NOMO-1 (cell line): ENCODE results near the gene OXLD1.

Experiments used
- DNase-seq, 2 experiments: peaks; one replicate each; lab custom pipeline; 2025; ENCODE audit not compliant: unreplicated experiment in 2 of 2; lab: John Stamatoyannopoulos, UW

The OXLD1 gene

GRCh38 chr17:81655378-81656117, 10.9 kb downstream of the OXLD1 start:
- no peak for DNase-seq

GRCh38 chr17:81652906-81653771, 13.3 kb downstream of the OXLD1 start:
- no peak for DNase-seq

GRCh38 chr17:81651692-81652091, 14.7 kb downstream of the OXLD1 start:
- DNase-seq: no peak

GRCh38 chr17:81650951-81651350, 15.5 kb downstream of the OXLD1 start:
- no peak for DNase-seq

- no peak for DNase-seq
Observed at GRCh38 chr17:81648707-81649085, 17.7 kb downstream of the OXLD1 start.

GRCh38 chr17:81648013-81648706, 18.2 kb downstream of the OXLD1 start:
- DNase-seq: no peak

GRCh38 chr17:81647640-81648012, 18.8 kb downstream of the OXLD1 start:
- DNase-seq: no peak

GRCh38 chr17:81646869-81647600, 19.4 kb downstream of the OXLD1 start:
- no peak for DNase-seq

GRCh38 chr17:81644976-81645952, 21.1 kb downstream of the OXLD1 start:
- DNase-seq: no peak

- DNase-seq: no peak
Observed at GRCh38 chr17:81644496-81644895, 21.9 kb downstream of the OXLD1 start.

GRCh38 chr17:81641825-81642489, 24.4 kb downstream of the OXLD1 start:
- DNase-seq: no peak

- no peak for DNase-seq
Observed at GRCh38 chr17:81640011-81640410, 26.4 kb downstream of the OXLD1 start.

GRCh38 chr17:81638683-81639082, 27.7 kb downstream of the OXLD1 start:
- DNase-seq: no peak

GRCh38 chr17:81636505-81637288, 29.7 kb downstream of the OXLD1 start, which contains the start of the genes NPLOC4 and TSPAN10:
NPLOC4 (minus strand) TSS chr17:81637112; CDS start chr17:81636930, 182 bp downstream.
TSPAN10 (plus strand) TSS chr17:81637196; CDS start chr17:81642413, 5,217 bp downstream.
- DNase-seq: peak; percentile 50 to 66

GRCh38 chr17:81635973-81636504, 30.4 kb downstream of the OXLD1 start:
- DNase-seq: no peak

GRCh38 chr17:81635431-81635830, 31.0 kb downstream of the OXLD1 start:
- DNase-seq: no peak

GRCh38 chr17:81631482-81631881, 34.9 kb downstream of the OXLD1 start:
- no peak for DNase-seq

- no peak for DNase-seq
Observed at GRCh38 chr17:81630274-81630673, 36.1 kb downstream of the OXLD1 start.
